ENCODE data around the gene KCNAB1.

GRCh38 chr3:156360083-156360482 lies 239.7 kb downstream of the KCNAB1 start:
- TF ChIP-seq USF2 (IDR thresholded peaks at IDR 0.05; ENCODE audit: borderline replicate concordance, low read depth, low read length): no peak
- no peak for TF ChIP-seq FOS (IDR thresholded peaks at IDR 0.05; ENCODE audit: borderline replicate concordance, extremely low read depth, insufficient read length)
- TF ChIP-seq EED (IDR thresholded peaks at IDR 0.05; ENCODE audit: low read depth): no peak
- no peak for TF ChIP-seq BCL11A (IDR thresholded peaks at IDR 0.05; ENCODE audit: low read depth, low read length)
- no peak for TF ChIP-seq FOXK2 (IDR thresholded peaks at IDR 0.05)
- no peak for TF ChIP-seq ZZZ3 (IDR thresholded peaks at IDR 0.05; ENCODE audit: control insufficient read depth, insufficient read length, low read depth)
- TF ChIP-seq, protein P1, sequence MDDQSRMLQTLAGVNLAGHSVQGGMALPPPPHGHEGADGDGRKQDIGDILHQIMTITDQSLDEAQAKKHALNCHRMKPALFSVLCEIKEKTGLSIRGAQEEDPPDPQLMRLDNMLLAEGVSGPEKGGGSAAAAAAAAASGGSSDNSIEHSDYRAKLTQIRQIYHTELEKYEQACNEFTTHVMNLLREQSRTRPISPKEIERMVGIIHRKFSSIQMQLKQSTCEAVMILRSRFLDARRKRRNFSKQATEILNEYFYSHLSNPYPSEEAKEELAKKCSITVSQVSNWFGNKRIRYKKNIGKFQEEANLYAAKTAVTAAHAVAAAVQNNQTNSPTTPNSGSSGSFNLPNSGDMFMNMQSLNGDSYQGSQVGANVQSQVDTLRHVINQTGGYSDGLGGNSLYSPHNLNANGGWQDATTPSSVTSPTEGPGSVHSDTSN (IDR thresholded peaks at IDR 0.05; ENCODE audit: insufficient replicate concordance, low read depth, low read length): no peak
- TF ChIP-seq ZNF274 (IDR thresholded peaks at IDR 0.05; ENCODE audit: insufficient read depth, insufficient read length): no peak
- no peak for TF ChIP-seq RFX5 (IDR thresholded peaks at IDR 0.05; ENCODE audit: low read depth, low read length)
- TF ChIP-seq EZH2 (IDR thresholded peaks at IDR 0.05; ENCODE audit: borderline replicate concordance, control insufficient read depth, low read depth, low read length): no peak
- no peak for TF ChIP-seq POLR2A (IDR thresholded peaks at IDR 0.05; ENCODE audit: low read depth, low read length)
- no peak for TF ChIP-seq CUX1 (IDR thresholded peaks at IDR 0.05; ENCODE audit: insufficient replicate concordance, low read depth, low read length)
- TF ChIP-seq CTCF (IDR thresholded peaks at IDR 0.05 in 2 of 3, conservative IDR thresholded peaks at IDR 0.05 in 1 of 3; ENCODE audit: control insufficient read depth in 2 of 3, extremely low read depth in 1 of 3, insufficient read depth in 1 of 3, low read depth in 3 of 3, low read length in 3 of 3): no peak
